Stimulated activated CD4-positive, alpha-beta T cell treated with anti-CD3 and anti-CD28 coated beads, Interleukin-1b, Interleukin-23, amount 100 ng/mL, for 48 hours (primary cell): ENCODE measurements around the gene ELANE.
"Not testable (repeated sequence)": the region's sequence is repeated elsewhere in the genome, so short reads cannot be mapped to it uniquely, and the experiment has no call there.

Source experiments
- DNase-seq: peaks from one replicate; pipeline ENCODE4 v3.0.0-alpha.2; 2020

The ELANE gene

DNA sequence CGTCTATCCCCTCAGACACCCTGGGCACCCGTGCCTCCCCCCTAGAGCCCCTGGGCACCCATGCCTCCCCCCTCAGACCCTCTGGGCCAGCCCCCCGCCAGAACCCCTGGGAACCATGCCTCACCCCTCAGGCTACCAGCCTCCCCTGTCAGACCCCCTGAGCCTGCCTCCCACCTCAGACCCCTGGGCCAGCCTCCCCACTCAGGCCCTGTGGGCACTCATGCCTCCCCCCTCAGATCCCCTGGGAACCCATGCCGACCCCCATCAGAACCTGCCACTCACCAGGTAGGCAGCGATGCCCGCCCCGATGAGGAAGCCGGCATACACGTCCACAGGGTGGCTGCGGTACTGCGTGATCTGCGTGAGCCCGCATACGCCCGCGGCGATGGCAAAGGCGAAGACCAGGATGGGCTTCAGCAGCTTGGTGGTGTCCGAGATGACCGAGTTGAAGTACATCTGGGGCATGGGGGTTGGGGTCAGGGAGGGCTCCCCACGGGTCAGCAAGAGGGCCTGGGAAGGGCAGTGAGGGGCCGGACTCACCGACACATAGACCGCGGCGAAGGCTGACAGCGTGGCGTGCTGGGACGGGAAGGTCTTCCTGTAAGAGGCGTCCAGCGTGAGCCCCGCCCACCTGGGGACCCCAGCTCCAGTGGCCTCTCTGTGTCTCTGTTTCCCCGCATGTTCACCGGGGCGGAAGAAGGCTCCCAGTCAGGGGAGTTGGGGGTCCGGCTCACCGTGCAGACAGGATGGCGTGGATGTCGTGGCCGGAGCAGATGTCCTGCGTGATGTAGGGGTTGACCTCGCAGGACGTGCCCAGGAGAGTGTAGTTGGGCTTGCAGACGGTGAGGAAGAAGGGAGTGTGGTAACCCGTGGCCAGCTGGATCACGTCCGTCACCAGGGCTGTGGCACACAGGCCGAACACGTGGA lies 37.7 kb upstream of the ELANE start:
- no peak for DNase-seq

- DNase-seq, result no peak
Measured at GRCh38 chr19:815079-815774, 36.9 kb upstream of the ELANE start.

DNA sequence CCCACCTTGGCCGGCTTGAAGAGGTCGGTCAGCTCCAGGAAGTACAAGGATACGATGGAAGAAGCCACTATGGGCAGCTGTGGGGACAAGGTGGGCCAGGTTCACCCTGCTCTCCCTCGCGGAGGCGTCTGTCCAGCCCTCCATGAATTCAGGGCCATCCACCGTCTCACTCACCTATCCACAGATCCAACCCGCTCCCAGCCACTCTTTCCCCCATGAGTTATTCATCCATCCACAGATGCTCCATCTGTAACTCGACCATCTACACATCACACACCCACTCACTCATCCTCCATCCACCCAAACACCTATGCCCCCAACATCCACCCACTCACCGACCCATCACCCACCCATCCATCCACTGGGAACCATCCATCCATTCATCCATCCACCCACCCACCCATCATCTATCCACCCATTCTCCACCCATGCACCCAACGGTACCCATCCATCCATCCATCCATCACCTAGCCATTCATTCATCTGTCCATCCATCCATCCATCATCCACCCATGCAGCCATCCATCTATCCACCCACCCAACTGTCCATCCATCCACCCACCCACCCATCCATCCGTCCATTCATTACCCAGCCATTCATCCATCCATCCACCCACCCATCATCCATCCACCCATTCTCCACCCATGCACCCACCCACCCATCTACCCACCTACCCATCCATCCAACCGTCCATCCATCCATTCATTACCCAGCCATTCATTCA lies 36.2 kb upstream of the ELANE start:
- no peak for DNase-seq

DNA sequence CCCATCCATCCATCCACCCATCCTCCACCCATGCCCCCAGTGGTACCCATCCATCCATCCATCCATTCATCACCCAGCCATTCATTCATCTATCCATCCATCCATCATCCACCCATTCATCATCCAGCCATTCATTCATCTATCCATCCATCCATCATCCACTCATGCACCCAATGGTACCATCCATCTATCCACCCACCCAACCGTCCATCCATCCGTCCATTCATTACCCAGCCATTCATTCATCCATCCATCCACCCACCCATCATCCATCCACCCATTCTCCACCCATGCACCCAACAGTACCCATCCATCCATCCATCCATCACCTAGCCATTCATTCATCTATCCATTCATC lies 35.6 kb upstream of the ELANE start:
- DNase-seq, result no peak

- not testable (repeated sequence) for DNase-seq
Measured at GRCh38 chr19:820212-820611, 31.9 kb upstream of the ELANE start.

- DNase-seq, result no peak
Measured at GRCh38 chr19:821231-821824, 30.8 kb upstream of the ELANE start.

DNA sequence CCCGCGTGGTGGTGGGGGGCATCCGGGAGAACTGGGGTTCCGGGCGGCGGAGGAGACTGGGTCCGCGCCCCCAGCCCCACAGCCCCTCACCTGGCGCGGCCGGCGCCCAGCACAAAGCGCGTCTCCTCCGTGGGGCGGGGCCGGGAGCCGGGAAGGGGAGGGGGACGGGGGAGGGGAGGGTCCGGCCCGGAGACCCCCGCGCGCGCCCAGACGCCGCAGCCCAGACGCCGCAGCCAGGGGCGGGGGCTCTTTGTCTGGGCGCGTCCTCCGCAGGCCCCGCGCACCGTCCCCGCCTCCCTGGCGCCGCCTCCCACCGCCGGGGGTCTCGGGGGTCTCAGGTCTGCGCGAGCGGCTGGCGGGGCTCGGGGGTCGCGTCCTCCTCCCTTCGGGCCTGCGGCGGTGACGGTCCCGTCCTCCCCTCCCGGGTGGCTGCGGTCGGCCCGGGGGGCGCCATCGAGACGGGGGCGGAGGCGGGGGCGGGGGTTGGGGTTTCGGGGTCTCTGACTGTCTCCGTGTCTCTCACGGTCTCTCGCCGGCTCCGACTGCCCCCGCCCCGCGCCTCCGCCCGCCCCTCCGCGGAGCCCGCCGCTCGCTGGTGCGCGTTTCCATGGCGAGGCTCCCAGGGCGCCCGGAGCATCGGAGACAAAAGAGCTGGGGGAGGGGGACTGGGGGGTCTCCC lies 30.1 kb upstream of the ELANE start, which contains the start of gene PLPPR3:
Gene PLPPR3 (minus strand): TSS at position 131 of the 679 bp plus-strand sequence. CDS start 396 bp downstream, outside the sequence.
- DNase-seq, result no peak

DNA sequence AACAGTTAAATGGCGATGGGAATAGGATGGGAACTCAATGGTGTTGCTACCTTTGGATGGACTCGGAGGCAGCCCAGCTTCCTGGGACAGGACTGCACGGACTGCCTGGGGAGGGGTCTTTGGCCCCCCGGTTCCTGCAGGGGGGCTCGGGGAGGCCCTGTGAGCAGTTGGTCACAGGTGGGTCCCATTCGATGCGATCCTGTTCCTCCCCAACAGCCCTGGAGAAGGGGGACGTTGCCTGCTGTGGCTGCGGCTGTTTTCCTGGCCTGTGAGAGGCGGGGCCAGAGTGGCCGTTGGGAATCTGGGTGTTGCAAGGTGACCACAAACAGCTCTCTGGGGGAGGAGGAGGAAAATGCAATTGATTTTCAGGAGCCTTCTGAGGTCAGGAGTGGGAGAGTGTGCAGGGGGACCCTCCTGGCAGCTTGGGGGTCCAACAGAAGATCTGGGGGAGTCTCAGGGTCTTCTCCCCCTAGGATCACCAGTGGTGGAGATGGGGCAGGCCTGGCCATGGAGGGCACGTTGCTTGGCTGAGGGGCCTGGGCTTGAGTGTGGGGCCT lies 28.5 kb upstream of the ELANE start:
- DNase-seq, result no peak

DNA sequence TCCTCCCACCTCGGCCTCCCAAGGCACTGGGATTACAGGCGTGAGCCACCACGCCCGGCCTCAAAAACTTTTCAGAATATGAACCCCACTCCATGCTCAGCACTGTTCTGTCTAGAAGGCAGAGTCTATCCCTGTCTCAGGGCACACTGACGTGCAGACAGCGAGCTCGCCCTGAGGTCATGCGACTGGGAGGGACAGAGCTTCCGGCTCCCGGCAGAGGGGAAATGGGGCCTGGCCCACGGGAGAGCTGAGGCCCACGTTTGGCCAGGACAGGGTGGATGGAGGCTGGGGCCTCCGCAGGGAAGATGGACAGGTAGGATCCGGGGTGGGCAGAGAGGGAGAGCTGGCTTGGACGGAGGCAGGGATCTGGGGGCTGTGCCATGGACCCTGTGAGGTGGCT lies 27.2 kb upstream of the ELANE start:
- no peak for DNase-seq

- DNase-seq, result no peak
Measured at GRCh38 chr19:825897-826644, 26.0 kb upstream of the ELANE start.

DNA sequence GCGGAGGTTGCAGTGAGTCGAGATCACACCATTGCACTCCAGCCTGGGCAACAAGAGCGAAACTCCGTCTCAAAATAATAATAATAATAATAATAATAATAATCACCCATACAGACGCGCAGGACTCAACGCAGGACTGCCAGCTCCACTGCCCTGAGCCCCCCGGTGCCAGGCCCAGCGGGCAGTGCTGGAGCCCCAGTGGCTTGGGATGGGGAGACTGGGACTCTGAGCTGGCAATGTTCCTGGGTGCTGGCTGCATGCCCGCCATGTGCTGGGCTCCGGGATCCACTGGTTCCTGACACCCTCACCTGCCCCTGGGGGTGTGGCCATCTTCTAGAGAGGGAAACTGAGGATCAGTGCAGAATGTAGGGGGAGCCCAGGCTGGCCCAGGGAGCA lies 24.8 kb upstream of the ELANE start:
- DNase-seq, result no peak

- no peak for DNase-seq
Measured at GRCh38 chr19:827710-828321, 24.3 kb upstream of the ELANE start, which contains the start of gene AZU1. AZU1 (plus strand) TSS chr19:827837; CDS start chr19:827847, 10 bp downstream.

GRCh38 chr19:829129-829758 lies 22.9 kb upstream of the ELANE start:
- DNase-seq, result no peak

- no peak for DNase-seq
Measured at GRCh38 chr19:831407-832369, 20.4 kb upstream of the ELANE start.

GRCh38 chr19:834216-834615 lies 17.9 kb upstream of the ELANE start:
- DNase-seq, result no peak

GRCh38 chr19:835210-835810 lies 16.8 kb upstream of the ELANE start:
- no peak for DNase-seq

DNA sequence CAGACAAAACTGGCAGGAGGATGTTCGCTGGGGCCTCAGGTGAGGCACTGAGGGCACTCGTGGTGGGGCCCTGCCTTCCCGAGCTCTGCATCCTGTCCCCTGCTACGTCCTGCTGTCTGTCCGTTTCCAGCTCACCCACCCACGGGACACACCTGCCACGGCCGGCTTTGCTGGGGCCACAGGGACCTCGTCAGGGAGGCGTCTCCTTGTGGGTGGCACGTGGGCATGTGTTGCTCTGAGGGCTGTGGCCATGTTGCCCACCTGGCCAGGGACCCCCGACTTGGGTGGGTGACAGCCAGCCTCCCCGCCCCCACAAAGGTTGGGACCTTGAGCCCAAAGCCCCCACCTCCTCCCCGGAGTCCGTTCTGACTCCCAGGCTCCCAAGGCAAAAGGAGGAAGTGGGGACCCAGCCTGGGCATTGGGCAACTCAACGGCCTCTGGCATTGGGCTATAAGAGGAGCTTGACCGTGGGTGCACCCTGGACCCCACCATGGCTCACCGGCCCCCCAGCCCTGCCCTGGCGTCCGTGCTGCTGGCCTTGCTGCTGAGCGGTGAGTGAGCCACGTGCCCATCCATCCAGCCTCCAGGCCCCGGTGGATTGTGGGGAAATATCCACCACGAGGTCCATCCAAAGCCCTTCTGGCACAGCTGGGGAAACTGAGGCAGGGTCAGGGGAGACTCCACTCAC lies 11.4 kb upstream of the ELANE start, which contains the start of gene PRTN3:
Gene PRTN3 (plus strand): TSS at position 481 of the 688 bp plus-strand sequence. CDS start 10 bp downstream, at position 491.
- no peak for DNase-seq

DNA sequence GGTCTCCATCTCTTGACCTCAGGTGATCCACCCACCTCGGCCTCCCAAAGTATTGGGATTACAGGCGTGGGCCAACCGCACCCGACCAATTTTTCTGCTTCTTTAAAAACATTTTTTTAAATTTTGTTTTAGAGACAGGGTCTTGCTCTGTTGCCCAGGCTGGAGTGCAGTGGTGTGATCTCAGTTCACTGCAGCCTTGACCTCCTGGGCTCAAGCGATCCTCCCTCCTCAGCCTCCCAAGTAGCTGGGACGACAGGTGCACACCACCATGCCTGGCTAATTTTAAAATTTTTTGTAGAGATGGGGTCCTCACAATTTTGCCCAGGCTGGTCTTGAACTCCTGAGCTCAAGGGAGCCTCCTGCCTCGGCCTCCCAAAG lies 9.3 kb upstream of the ELANE start:
- not testable (repeated sequence) for DNase-seq
